Stimulated activated CD4-positive, alpha-beta T cell treated with anti-CD3 and anti-CD28 coated beads, Interleukin-15, amount 100 ng/mL, for 48 hours (primary cell): ENCODE results near the gene LSAMP.

Source experiments
- DNase-seq, 2 donors: peaks; one replicate each; pipeline ENCODE4 v3.0.0-alpha.2; 2020; ENCODE audit warnings: low read depth in 2 of 2

Gene LSAMP

GRCh38 chr3:116354382-116354781, 90.9 kb downstream of the LSAMP start:
- no peak for DNase-seq

GRCh38 chr3:116350119-116350733, 95.1 kb downstream of the LSAMP start:
- DNase-seq = no peak

GRCh38 chr3:116348216-116348615, 97.1 kb downstream of the LSAMP start:
- no peak for DNase-seq

- no peak for DNase-seq
These were observed 102.8 kb downstream of the LSAMP start for GRCh38 chr3:116342499-116342898.

GRCh38 chr3:116341899-116342298, 103.4 kb downstream of the LSAMP start:
- no peak for DNase-seq

- no peak for DNase-seq
These were observed 103.9 kb downstream of the LSAMP start for GRCh38 chr3:116341381-116341780.

- DNase-seq = no peak
These were observed 104.5 kb downstream of the LSAMP start for GRCh38 chr3:116340680-116341216.

GRCh38 chr3:116339441-116340028, 105.8 kb downstream of the LSAMP start:
- DNase-seq = no peak

- DNase-seq = no peak
These were observed 106.6 kb downstream of the LSAMP start for GRCh38 chr3:116338713-116339112.

GRCh38 chr3:116337229-116337628, 108.1 kb downstream of the LSAMP start:
- no peak for DNase-seq

- no peak for DNase-seq
These were observed 113.9 kb downstream of the LSAMP start for GRCh38 chr3:116331380-116331779.

GRCh38 chr3:116322750-116323375, 122.4 kb downstream of the LSAMP start:
- no peak for DNase-seq

GRCh38 chr3:116318370-116318769, 126.9 kb downstream of the LSAMP start:
- no peak for DNase-seq

- no peak for DNase-seq
These were observed 128.5 kb downstream of the LSAMP start for GRCh38 chr3:116316771-116317170.

GRCh38 chr3:116314476-116314875, 130.8 kb downstream of the LSAMP start:
- DNase-seq = no peak

GRCh38 chr3:116306720-116307119, 138.6 kb downstream of the LSAMP start:
- DNase-seq = no peak

- no peak for DNase-seq
These were observed 139.1 kb downstream of the LSAMP start for GRCh38 chr3:116306149-116306548.

GRCh38 chr3:116302087-116302747, 143.1 kb downstream of the LSAMP start:
- no peak for DNase-seq

GRCh38 chr3:116301422-116301821, 143.9 kb downstream of the LSAMP start:
- DNase-seq = no peak

- no peak for DNase-seq
These were observed 145.1 kb downstream of the LSAMP start for GRCh38 chr3:116300226-116300625.

- no peak for DNase-seq
These were observed 145.6 kb downstream of the LSAMP start for GRCh38 chr3:116299646-116300081.

GRCh38 chr3:116298151-116298550, 147.1 kb downstream of the LSAMP start:
- DNase-seq = no peak

GRCh38 chr3:116291141-116291540, 154.1 kb downstream of the LSAMP start:
- no peak for DNase-seq
